Epithelial cell of proximal tubule (primary cell): ENCODE measurements around the gene PTRH1. TPM values are rescaled to one million over a fixed set of nuclear protein-coding genes. Genes with fewer than 3 reads are reported as not detected.

Experiments
- DNase-seq: peaks from one replicate; pipeline ENCODE4 v3.0.0-alpha.2; 2011; ENCODE audit warnings: low read depth
- H3K4me3 ChIP-seq: 2 replicates; pipeline ENCODE4 v1.5.1; 2011; ENCODE audit warnings: low read depth, mild to moderate bottlenecking, low read length
- CTCF ChIP-seq: conservative IDR thresholded peaks from 2 replicates; pipeline ENCODE4 v1.5.1; 2012; ENCODE audit warnings: low read depth, mild to moderate bottlenecking, low read length
- total RNA-seq: library from RNA; depleted of rRNA; stranded (reverse); fragments of >200 nt; gene quantifications from 2 replicates; pipeline ENCODE4 v1.2.3, GENCODE V29; 2015

PTRH1 gene
- total RNA-seq, 1 donor from 2014 or later = 47.4 TPM

- no peak overlapping the region for H3K4me3 ChIP-seq
- DNase-seq = no peak
- TF ChIP-seq CTCF = no peak
Measured at GRCh38 chr9:127756233-127756632, 40.8 kb upstream of the PTRH1 start.

GRCh38 chr9:127755061-127756060 lies 39.9 kb upstream of the PTRH1 start:
- TF ChIP-seq CTCF = no peak
- no peak overlapping the region for H3K4me3 ChIP-seq
- DNase-seq = no peak

- no peak for TF ChIP-seq CTCF
- DNase-seq = no peak
Measured at GRCh38 chr9:127754099-127755060, 38.9 kb upstream of the PTRH1 start.

GRCh38 chr9:127753622-127754021 lies 38.2 kb upstream of the PTRH1 start:
- no peak for DNase-seq
- H3K4me3 ChIP-seq = no peak overlapping the region
- TF ChIP-seq CTCF = no peak

More at GRCh38 chr9:127754099-127755060, 38.9 kb upstream of the PTRH1 start:
- no peak overlapping the region for H3K4me3 ChIP-seq

GRCh38 chr9:127753148-127753547 lies 37.7 kb upstream of the PTRH1 start:
- no peak for TF ChIP-seq CTCF
- no peak for DNase-seq

GRCh38 chr9:127751269-127752054 lies 36.0 kb upstream of the PTRH1 start:
- H3K4me3 ChIP-seq = no peak overlapping the region
- TF ChIP-seq CTCF = no peak
- no peak for DNase-seq

More at GRCh38 chr9:127753148-127753547, 37.7 kb upstream of the PTRH1 start:
- no peak overlapping the region for H3K4me3 ChIP-seq
